KMS-11 (cell line): Measurements from ENCODE around the gene ADGRG3.

Source experiments
- H2AFZ ChIP-seq: fragments of 200-600 bp; sonication (generic); 2 replicates; pipeline ENCODE4 v1.6.1; 2016; ENCODE audit warnings: antibody characterized with exemption, mixed run types, low read depth
- H3K27ac ChIP-seq: fragments of 200-600 bp; sonication (generic); 2 replicates; pipeline ENCODE4 v1.6.1; 2016; ENCODE audit warnings: mild to moderate bottlenecking, mixed run types
- H3K27me3 ChIP-seq: fragments of 200-600 bp; sonication (generic); 2 replicates; pipeline ENCODE4 v1.6.1; 2017; ENCODE audit warnings: mild to moderate bottlenecking, low read depth, mixed run types, moderate library complexity; ENCODE audit not compliant: insufficient read depth
- H3K36me3 ChIP-seq: fragments of 200-600 bp; sonication (generic); 2 replicates; pipeline ENCODE4 v1.6.1; 2017; ENCODE audit warnings: mild to moderate bottlenecking, mixed run types; ENCODE audit not compliant: insufficient read depth
- H3K4me1 ChIP-seq: fragments of 200-600 bp; sonication (generic); 2 replicates; pipeline ENCODE4 v1.6.1; 2016; ENCODE audit warnings: mild to moderate bottlenecking, low read depth, mixed run types; ENCODE audit not compliant: poor library complexity, severe bottlenecking
- H3K4me2 ChIP-seq: fragments of 200-600 bp; sonication (generic); 2 replicates; pipeline ENCODE4 v1.7.0; 2016; ENCODE audit warnings: mild to moderate bottlenecking, mixed run types
- H3K4me3 ChIP-seq: fragments of 200-600 bp; sonication (generic); IDR thresholded peaks from 2 replicates; pipeline ENCODE4 v1.6.1; 2017; ENCODE audit warnings: low read depth, low read length, mixed read lengths; ENCODE audit not compliant: insufficient read depth
- H3K79me2 ChIP-seq: fragments of 200-600 bp; sonication (generic); 2 replicates; pipeline ENCODE4 v1.6.1; 2016; ENCODE audit warnings: low read depth, mixed run types; ENCODE audit not compliant: insufficient read depth
- H3K9ac ChIP-seq: fragments of 200-600 bp; sonication (generic); 2 replicates; pipeline ENCODE4 v1.6.1; 2016; ENCODE audit warnings: mild to moderate bottlenecking, mixed run types
- H4K20me1 ChIP-seq: fragments of 200-600 bp; sonication (generic); 2 replicates; pipeline ENCODE4 v1.6.1; 2016; ENCODE audit warnings: mild to moderate bottlenecking, mixed run types; ENCODE audit not compliant: insufficient read depth
- TF ChIP-seq, protein P1 (sequence below): fragments of 200-600 bp; sonication (generic); conservative IDR thresholded peaks from 2 replicates; pipeline ENCODE4 v1.6.1; 2017; ENCODE audit warnings: low read depth, mild to moderate bottlenecking, antibody characterized with exemption, low read length, moderate library complexity, mixed read lengths

Gene ADGRG3

GRCh38 chr16:57640612-57641011, 27.5 kb upstream of the ADGRG3 start:
- Histone ChIP-seq H3K27ac (no peak overlapping the region), H3K4me2 (no peak overlapping the region), H3K79me2 (no peaks in the 10 kb centered on the region), H3K27me3 (no peaks in the 10 kb centered on the region), H4K20me1 (no peaks in the 10 kb centered on the region), H3K9ac (no peak overlapping the region), H2AFZ (no peak overlapping the region), H3K4me3 (no peak overlapping the region), H3K36me3 (no peaks in the 10 kb centered on the region), H3K4me1 (no peaks in the 10 kb centered on the region)
- TF ChIP-seq, protein P1, sequence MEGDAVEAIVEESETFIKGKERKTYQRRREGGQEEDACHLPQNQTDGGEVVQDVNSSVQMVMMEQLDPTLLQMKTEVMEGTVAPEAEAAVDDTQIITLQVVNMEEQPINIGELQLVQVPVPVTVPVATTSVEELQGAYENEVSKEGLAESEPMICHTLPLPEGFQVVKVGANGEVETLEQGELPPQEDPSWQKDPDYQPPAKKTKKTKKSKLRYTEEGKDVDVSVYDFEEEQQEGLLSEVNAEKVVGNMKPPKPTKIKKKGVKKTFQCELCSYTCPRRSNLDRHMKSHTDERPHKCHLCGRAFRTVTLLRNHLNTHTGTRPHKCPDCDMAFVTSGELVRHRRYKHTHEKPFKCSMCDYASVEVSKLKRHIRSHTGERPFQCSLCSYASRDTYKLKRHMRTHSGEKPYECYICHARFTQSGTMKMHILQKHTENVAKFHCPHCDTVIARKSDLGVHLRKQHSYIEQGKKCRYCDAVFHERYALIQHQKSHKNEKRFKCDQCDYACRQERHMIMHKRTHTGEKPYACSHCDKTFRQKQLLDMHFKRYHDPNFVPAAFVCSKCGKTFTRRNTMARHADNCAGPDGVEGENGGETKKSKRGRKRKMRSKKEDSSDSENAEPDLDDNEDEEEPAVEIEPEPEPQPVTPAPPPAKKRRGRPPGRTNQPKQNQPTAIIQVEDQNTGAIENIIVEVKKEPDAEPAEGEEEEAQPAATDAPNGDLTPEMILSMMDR: no peak

DNA sequence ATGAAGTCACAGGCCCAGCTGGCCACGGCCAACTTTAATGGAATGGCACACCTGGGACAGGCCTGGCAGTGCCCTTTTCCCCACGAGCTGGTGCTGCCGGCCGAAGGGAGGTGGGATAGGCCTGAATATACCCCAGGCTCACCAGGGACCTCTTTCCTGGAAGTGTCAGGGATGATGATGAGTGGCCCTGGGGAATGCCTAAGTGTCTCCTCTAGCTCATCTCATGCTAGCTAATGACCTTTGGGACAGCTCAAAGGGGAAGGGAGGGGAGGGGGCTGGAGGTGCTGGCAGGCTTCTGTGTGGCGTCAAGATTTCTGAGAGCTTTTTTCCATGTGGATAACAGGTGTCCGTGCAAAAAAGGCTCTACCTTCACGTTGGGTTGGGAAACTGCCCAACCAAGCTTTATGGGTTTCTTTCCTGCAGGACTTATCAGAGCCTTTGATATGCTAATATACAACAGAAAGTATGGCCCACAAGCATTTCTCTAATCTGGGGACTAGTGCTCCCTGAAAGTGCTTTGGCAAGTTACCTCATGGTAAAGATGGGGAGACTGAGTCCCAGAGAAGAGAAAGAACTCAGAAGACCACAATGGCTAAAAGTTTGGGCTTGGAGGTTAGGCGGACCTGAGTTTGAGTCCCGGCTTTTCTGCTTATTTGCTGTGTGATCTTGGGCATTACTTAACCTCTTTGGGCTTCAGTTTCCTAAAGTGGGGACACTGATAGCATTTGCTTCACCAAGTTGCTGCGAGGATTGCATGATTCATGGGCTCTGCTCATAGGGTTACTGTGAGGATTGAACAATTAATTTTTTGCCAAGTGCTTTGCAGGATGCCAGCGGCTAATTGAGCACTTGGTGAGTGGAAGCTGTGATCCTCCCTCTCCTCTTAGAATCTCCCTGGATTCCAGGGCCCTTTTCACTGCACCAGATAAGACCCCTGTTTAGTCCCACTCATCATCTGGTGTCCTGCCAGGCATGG, 25.7 kb upstream of the ADGRG3 start:
- Histone ChIP-seq H3K27me3 (no peaks in the 10 kb centered on the region), H3K9ac (no peak overlapping the region), H2AFZ (no peak overlapping the region), H3K4me1 (no peaks in the 10 kb centered on the region), H3K4me2 (no peak overlapping the region), H3K4me3 (no peak overlapping the region), H4K20me1 (no peaks in the 10 kb centered on the region), H3K36me3 (no peaks in the 10 kb centered on the region), H3K79me2 (no peaks in the 10 kb centered on the region), H3K27ac (no peak overlapping the region)
- TF ChIP-seq, protein P1: no peak

DNA sequence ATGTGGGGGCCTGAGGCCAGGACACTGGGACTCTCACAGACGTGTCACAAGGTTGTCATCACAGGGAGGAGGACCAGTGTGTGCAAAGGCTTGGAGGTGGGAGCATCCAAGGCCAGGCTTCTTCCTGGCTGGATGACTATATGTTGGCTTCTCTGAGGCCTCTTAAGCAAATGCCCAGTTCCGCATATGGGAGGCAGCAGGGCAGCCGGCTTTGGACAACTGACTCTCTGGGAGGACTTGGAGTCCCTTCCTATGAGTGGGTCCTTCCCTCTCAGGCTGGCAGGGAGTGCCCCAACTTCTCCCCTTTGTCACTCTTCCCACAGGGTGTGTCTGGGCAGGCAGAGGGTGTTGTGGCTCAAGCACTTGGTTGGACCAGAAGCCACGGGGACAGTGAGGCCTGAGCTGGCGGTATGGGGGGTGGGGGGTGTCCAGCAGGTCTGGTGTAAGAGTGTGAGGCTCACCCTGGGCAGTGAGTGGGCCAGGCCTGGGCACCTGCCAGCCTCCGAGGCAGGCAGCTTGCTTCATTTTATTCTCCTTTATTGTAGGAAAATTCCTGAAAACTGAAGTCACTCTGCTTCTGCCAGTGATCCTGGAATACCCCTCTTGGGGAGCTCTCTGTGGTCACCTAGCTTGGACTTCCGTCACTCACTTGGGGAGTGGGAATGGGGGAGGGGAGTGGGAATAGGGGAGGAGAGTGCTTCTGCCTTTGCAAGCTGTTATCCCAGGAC, 24.8 kb upstream of the ADGRG3 start:
- Histone ChIP-seq H3K4me1 (peaks cover 6% of the 10 kb centered on the region), H3K36me3 (no peaks in the 10 kb centered on the region), H3K4me2 (no peak overlapping the region), H2AFZ (no peak overlapping the region), H3K79me2 (no peaks in the 10 kb centered on the region), H4K20me1 (no peaks in the 10 kb centered on the region), H3K27me3 (no peaks in the 10 kb centered on the region), H3K9ac (no peak overlapping the region), H3K27ac (no peak overlapping the region), H3K4me3 (no peak overlapping the region)
- TF ChIP-seq, protein P1: no peak

DNA sequence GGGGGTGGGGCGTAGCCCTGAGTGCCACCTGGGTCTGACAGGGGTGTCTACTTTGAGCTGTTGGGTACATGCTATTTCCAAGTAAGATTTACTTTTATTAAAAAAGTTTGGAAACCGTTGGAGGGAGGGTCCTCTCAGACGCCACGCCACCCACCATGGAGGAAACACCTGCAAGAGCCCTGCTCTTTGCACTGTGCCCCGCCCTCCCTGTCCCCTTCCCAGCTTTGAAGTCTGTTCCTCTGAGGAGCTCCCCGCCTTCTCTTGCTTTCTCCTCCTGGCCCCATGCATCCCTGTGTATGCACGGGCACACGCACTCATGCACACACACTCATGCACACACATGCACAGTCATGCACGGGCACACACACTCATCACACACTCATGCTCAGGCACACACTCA, 24.2 kb upstream of the ADGRG3 start:
- H3K9ac ChIP-seq: no peak overlapping the region
- TF ChIP-seq, protein P1: no peak
- H3K27ac ChIP-seq: no peak overlapping the region
- no peak overlapping the region for H3K4me2 ChIP-seq
- peaks cover 12% of the 10 kb centered on the region for H3K4me1 ChIP-seq
- H3K79me2 ChIP-seq: no peaks in the 10 kb centered on the region
- H3K36me3 ChIP-seq: no peaks in the 10 kb centered on the region
- H4K20me1 ChIP-seq: no peaks in the 10 kb centered on the region
- H3K27me3 ChIP-seq: no peaks in the 10 kb centered on the region
- no peak overlapping the region for H3K4me3 ChIP-seq
- no peak overlapping the region for H2AFZ ChIP-seq
